ENCODE measurements around the gene RNF175.

RNF175 gene

DNA sequence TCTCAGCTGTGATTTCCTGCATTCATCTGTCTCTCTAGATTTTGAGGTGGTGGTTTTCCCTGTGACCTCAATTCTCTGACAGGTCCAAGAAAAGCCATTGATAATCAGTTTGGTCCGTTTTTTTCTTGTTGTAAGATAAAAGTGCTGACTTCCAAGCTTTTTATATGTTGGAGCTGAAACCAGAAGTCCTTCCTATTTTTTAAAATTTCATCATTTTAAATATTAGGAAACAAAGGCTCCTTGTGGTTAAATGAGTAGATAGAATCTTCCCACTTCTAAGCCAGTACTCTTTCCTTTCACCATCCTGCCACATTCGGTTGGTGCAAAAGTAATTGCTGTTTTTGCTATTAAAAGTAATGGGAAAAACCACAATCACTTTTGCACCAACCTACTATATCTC lies 18.3 kb downstream of the RNF175 start:
- DNase-seq: no peak

DNA sequence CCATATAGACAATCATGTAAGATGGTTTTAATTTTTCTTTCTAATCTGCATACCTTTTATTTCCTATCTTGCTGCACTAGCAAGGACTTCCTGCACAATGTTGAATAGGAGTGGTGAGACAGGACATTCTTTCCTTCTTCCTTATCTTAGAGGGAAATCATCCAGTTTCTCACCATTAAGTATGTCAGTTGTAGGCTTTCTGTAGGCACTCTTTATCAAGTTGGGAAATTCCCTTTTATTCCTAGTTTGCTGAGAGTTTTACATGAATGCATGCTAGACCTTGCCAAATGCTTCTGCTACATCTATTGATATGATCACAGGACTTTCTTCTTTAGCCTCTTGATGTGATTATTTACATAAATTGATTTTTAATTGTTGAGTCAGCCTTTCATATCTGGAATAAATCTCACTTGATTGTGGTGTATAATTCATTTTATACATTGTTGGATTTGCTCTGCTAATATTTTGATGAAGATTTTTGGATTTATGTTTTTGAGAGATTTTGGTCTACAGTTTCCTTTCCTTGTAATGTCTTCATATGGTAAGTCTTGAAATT lies 23.8 kb downstream of the RNF175 start:
- no peak for DNase-seq

GRCh38 chr4:153733751-153734448 lies 25.9 kb downstream of the RNF175 start:
- no peak for DNase-seq

DNA sequence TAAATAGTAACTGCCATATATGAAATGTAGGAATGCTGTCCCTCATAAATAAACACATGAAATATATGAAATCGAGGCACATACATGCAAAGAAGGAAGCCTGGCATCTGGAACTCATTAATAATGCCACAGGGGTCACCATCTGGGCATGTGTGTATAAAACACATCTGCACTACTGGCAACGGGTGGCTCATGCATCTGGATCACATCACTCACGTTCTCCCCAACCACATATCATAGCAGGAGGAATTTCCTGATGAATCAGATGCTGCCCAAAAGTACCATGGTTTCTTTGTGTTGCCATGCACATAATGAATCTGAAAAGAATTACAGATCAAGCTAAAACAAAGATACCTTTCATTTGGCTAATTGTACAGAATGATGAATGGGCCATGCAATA lies 28.6 kb downstream of the RNF175 start:
- DNase-seq: no peak

- DNase-seq: no peak
These were observed 29.9 kb downstream of the RNF175 start for GRCh38 chr4:153729895-153730294.

DNA sequence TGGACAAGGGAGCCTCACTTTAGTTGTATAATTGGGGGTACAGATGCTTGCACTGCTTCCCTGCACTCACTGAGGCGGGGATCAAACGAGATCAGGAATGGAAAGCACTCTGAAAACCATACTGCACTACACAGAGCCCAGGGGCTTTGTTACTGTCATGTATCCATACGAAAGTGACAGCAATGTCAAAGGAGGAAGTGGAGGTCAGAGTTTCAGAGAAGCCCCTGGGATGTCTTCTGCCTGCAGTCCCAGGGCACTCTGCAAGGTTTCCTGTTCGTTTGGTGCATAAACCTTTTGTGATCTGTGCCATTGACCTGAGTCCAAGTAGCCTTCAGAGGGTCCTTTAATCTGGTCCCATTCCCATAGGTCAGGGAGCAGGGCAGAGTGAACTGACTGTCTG lies 31.2 kb downstream of the RNF175 start:
- no peak for DNase-seq

DNA sequence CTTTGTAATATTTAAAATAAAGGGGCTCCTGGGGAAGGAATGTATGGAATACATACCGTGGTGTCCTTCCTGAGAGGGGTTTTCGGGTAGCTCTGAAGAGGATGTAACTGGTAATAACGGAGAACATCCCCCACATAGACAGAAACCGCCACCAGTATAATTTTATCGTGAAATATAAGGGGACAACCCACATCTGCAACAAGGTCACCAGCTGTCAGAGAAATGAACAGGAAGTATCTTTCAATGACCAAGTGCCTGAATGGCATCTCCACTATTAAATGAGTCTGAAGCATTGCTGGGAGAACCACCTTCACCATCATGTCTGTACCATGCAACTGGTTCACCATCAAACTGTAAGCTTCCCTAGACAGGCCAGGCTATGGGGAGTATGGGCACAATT lies 31.7 kb downstream of the RNF175 start:
- no peak for DNase-seq

DNA sequence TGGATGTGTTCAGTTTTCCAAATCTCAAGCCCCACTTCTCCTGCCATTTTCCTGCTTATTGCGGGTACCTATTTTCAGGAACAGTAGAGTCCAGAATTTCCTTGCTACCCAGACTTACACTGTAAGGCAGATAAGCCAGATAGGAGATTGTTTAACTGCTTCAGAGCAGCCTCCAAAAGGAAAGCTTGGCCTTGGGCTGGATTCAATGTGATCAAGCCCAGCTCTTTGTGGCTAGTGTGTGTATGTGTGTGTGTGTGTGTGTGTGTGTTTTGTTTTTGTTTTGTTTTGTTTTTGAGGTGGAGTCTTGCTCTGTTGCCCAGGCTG lies 34.0 kb downstream of the RNF175 start:
- DNase-seq: no peak

DNA sequence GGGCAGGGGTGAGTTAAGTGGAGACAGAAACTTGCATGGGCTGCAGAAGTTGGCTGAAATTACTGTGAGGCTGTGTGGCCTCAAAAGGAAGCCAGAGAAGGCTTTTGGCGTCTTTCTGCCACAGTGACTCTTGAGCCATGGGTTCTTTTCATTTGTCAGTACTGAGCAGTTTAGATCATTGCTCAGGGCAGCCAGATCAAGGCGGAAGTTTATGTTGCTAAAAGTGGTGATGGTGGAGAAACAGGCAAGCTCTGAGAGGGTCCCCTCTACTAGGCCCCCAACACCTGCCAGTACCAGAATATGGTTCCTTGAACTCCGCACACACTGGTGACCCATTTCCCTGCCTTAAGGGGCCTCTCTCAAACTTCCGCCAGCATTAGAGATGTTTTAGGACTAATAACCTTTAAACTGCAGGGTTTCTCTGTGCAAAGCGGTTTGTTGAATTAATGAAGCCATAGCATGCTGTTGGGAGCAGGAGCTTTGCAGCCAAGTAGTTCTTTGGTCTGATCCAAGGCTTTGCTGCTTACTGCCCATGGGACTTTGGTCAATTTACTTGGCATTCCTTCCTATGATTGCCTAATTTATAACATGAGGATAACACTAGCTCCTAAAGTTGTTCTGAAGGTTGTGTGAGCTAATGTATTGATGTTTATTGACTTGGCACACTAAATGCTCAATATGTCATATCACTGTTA lies 34.5 kb downstream of the RNF175 start:
- no peak for DNase-seq

DNA sequence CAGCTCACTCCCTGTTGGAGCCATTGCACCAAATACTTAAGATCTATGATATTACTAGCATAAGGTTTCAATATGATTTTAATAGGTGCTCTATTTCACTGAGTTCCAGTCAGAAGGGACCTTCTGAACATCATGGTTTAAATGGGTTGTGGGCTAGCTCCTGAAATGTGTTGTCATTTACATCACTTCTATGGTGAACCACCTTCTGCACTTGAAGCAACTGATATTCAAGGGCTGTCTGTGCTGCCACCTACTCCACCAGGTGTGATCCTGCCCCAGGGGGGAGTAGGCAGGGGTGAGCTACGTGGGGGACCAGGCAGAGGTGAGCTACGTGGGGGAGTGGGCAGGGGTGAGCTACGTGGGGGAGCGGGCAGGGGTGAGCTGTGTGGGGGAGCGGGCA lies 35.2 kb downstream of the RNF175 start:
- peak in 1 of 5 donors; percentile 8 for DNase-seq

DNA sequence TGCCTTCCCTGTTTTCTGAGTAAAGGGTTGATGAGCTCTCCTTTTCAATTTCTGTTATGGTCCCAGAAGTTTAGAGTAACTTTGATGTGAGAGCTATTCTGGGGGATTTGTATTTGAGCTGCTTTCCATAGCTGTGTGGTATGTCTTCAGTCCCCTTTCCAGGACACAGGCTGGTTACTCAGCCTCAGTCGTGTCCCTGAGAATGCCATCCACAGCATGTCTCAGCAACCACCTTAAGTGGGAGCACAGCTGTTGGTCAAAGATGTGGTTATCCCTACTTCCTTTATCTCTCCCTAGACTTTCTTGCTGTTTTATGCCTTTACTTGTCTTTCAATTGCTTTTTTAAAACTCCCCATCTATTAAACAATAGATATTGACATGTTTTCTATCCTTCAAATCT lies 37.8 kb downstream of the RNF175 start:
- DNase-seq: no peak

- DNase-seq: no peak
These were observed 45.8 kb downstream of the RNF175 start for GRCh38 chr4:153713866-153714646.

- no peak for DNase-seq
These were observed 49.1 kb downstream of the RNF175 start for GRCh38 chr4:153710681-153711080.

- peak in 1 of 5 donors; percentile 23 for DNase-seq
These were observed 53.3 kb downstream of the RNF175 start for GRCh38 chr4:153706519-153706918.

DNA sequence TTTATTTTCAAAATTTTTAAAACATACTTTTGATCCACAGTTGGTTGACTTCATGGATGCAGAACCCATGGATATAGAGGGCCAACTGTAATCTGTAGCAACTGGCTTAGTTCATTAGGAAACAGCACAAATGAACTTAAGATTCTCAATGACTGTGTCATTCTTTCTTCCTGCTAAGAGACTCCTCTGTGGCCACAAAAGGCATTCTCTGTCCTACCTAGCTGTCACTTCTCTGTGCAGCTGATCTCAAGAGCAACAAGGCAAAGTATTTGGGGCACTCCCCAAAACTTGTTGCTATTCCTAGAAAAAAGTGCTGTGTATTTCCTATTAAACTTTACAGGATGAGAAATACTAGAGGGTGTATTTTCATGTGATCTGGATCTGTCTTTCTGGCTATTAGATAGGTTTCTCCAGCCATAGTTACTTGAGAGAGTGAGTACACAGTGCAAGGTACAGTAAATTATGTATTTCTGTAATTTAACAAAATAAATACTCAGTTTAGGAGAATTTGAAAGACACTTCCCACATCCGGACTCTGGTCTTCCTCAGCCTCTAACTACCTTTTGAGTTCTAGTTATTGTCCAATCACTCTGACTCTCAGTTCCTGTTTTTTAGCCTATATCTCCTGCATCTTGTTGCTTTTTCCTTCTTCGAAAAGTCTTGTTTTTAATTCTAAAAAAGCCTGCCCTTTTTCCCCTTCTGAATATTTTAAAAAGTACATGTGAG lies 53.9 kb downstream of the RNF175 start:
- peak in 1 of 5 donors; percentile 24 for DNase-seq

- no peak for DNase-seq
These were observed 55.3 kb downstream of the RNF175 start for GRCh38 chr4:153704522-153704921.

DNA sequence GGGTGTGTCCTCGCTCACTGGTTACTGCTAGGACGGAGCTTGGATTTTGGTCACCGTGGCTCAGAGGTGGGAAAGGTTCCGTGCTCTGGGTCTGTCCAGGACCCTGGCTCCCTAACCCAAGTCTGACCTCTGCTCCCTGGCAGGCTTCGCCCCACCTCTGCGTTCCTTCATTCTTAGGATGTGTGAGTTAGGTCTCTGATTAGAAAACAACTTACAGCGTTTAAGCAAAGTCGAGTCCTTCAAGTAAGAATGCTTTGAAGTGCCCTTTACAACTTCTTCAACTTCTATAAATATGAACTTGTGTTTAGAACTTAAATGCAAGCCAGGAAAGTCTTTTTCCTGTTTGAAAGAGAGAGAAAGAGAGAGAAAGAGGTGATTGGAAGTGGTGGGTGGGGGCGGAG lies 74.9 kb downstream of the RNF175 start:
- DNase-seq: no peak

- peak; percentile 24 to 57 (median 46) for DNase-seq
These were observed 75.4 kb downstream of the RNF175 start, which contains the start of gene TLR2 for GRCh38 chr4:153684182-153684970. TSS of gene TLR2 (plus strand) at chr4:153684280. CDS start at chr4:153702908, 18,628 bp downstream.

- DNase-seq: no peak
These were observed 76.1 kb downstream of the RNF175 start for GRCh38 chr4:153683763-153684181.

GRCh38 chr4:153679486-153679885 lies 80.3 kb downstream of the RNF175 start:
- DNase-seq: no peak

GRCh38 chr4:153676984-153677383 lies 82.8 kb downstream of the RNF175 start:
- no peak for DNase-seq

- no peak for DNase-seq
These were observed 83.3 kb downstream of the RNF175 start for GRCh38 chr4:153676486-153676885.
